Right kidney (tissue), 9 donors: ENCODE measurements around the gene IL2RG.
A peak's percentile ranks its signal among the peaks of the same experiment; 100 is the strongest.

Experiments used
- DNase-seq: peaks from one replicate; pipeline ENCODE4 v3.0.0-alpha.2; 2016
- long read RNA-seq, 8 donors: transcript quantifications; one replicate each; lab custom pipeline, GENCODE V29; 2026

The IL2RG gene
- long read RNA-seq, donor 1 = 0 reads
- long read RNA-seq, donor 2 = 0 reads
- long read RNA-seq, donor 3 = 0 reads
- long read RNA-seq, donor 4, partial matches to known transcripts = 0 of 1 reads
- long read RNA-seq, donor 4, other reads (novel, unspliced or antisense) = 0 of 1 reads
- long read RNA-seq, donor 5 = 0 reads
- long read RNA-seq, donor 6, partial matches to known transcripts = 0 of 1 reads
- long read RNA-seq, donor 6, other reads (novel, unspliced or antisense) = 0 of 1 reads
- long read RNA-seq, donor 7 = 0 reads
- long read RNA-seq, donor 8 = 0 reads

DNA sequence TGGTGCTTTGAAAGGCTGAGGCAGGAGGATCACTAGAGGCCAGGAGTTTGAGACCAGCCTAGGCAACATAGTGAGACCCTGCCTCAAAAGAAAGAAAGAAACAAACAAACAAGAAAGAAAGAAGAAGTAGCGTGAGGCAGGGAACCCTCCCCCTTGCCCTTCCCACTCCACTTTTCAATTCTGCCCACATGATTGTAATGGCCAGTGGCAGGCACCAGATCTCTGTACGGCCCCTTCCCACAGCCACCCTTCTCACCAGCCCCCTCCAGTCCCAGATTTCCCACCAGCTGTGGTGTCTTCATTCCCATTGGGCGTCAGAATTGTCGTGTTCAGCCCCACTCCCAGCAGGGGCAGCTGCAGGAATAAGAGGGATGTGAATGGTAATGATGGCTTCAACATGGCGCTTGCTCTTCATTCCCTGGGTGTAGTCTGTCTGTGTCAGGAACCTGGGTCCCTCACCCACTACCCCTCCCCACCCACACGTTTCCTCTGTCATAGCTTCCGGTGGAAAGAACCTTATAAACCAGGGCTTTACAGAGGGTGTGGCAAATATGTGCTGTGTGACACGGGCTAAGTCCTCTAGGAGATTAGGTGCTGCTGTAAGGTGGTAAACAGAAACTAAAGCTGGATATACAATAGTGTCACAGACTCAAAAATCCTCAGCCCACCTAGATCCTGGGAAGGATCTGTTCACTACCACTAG, at the start of gene IL2RG:
IL2RG (minus strand) TSS at position 437 of the 703 bp plus-strand sequence; CDS start at position 399, 38 bp downstream.
- DNase-seq = no peak

DNA sequence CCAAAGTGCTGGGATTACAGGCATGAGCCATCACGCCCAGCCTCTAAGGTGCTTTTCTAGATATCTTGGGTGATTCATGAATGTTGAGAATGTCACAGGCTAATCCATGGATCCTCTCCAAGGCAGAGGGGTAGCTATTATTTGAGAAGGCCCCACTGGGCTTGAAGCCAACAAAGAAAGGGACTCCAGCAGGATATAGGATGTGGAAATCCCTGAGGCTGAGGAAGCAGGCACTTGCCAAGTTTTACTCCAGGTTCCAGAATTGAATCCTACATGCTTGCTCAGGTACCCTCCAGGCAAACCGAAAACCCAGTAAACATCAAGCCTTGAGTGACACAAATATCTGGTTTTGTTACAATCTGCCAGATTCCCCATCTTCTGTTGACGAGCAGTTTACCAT, 49.1 kb upstream of the IL2RG start:
- no peak for DNase-seq

DNA sequence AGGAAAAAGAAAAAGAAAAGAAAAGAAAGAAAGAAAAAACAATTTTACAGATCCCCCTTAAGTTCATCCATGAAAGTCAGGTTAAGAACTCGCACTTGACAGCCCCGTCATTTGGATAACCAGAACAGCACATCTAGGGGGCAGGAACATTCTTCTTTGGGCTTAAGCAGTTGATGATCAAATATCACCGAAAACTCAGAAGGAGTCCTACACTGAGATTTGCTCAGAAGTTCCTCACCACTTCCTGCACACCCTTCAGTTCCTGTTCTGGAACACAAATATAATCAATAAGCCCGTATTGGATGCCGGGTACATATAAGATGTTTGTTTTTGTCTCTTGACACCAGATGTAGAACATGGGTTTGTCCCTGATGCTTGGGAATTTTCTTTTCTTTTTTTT, 48.0 kb upstream of the IL2RG start:
- no peak for DNase-seq

DNA sequence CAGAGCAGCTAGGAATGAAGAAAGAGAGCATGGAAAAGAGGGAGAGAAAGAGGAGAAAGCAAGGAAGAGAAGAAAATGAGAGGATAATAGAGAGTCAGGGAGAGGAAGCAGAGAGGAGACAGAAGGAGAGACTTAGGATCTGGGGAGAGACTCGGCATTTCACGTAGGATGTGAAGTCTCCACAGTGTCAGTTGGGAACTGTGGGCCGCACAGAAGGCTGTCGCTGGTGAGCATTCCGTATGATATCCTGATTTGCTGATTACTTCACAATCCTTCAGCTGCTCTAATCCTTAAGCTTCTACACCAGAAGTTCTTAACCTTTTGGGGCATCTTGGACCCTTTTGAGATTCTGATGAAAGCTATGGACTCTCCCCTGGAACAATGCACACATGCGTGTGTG, 47.2 kb upstream of the IL2RG start:
- no peak for DNase-seq

DNA sequence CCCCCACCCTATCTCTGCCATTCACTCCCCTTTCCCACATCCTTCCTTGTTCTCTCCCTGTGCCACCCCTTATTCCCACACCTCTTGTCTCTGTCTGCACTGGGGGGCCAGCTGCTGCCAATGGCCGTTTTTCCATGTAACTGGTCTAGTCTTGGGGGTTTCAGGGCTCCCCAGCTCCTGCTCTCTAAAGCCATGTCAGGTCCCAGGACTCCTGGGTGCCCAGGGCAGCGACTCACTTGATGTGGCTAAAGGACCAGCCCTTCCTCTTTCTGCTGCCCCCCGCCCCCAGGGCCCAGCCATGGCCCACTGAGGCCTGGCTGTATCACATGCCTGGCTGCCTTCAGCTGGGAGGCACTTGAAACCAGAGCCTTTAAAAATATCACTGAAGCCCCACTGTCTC, 43.3 kb upstream of the IL2RG start:
- no peak for DNase-seq

DNA sequence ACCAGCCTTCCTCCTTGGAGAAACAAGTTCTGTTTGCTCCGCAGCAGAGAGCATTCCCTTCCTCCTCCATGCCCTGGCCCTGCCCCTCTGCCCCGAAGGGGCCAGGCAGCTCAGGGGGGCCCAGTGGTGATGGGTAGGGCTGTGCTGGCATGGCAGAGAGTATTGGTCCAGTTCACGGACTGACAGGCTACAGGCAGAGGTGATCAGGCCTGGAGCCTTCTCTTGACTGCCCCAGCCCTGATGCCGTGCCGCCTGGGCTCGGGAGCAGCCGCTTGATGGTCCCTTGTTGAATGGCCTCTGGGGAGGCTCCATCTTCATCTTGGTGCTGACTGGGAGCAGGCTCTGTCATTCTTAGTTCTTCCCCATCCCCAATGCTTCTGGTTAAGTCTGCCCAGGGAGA, 42.8 kb upstream of the IL2RG start:
- DNase-seq = no peak

DNA sequence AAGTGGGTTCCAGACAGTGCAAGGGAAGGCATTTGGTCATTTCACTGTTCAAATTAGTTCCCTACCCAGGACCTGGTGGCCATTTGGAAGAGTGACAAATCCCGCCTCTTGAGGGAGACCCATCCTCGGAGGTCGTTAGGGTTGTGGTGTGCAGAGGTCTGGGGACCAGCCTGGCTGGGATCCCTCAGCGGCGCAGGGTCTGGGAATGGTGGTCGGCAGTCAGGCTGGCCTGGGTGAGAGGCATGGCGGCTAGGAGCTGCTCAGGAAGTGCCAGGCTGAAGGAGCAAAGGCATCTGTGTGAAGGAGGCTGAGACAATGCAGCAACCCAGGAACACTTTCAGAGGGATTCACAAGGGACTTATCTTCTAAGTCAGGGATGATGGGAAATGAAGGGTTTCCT, 40.0 kb upstream of the IL2RG start:
- DNase-seq = no peak

DNA sequence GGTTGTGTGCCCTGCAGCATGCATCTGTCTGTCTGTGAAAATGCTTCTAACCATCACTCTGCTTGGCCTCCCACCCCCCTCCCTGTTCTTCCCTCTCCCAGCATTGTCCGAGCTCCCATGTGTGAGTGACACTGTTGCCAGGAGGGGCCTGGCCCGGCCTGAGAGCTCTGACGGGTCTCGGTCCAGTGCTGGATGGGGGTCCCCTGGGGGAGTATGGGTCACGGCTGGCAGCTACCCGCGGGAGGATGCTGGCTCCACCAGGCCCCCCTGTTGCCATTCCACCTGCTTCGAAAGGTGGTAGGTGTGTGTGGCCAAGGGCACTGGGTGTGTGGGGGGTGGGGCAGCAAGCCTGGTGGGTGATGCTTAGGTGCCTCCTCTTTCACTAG, 36.9 kb upstream of the IL2RG start:
- no peak for DNase-seq

DNA sequence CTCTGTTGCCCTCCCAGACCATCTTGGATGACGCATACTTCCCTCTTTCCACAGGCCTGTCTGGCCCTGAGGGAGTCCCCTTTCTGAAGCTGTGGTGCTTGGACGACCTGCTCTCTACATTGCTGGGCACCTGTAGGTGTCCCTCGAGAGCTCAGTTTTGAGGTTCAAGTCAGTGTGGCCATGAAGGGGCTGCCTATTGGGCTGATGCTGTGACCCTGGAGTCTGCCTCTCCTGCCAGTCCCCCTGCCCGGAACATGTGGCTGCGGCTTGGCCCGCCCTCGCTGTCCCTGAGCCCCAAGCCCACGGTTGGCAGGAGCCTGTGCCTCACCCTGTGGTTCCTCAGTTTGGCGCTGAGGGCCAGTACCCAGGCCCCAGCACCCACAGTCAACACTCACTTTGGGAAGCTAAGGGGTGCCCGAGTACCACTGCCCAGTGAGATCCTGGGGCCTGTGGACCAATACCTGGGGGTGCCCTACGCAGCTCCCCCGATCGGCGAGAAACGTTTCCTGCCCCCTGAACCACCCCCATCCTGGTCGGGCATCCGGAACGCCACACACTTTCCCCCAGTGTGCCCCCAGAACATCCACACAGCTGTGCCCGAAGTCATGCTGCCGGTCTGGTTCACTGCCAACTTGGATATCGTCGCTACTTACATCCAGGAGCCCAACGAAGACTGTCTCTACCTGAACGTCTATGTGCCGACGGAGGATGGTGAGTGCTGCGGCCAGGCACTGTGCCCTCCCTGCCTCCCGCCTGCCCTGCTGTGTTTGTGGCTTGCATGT, 36.3 kb upstream of the IL2RG start:
- DNase-seq = no peak

DNA sequence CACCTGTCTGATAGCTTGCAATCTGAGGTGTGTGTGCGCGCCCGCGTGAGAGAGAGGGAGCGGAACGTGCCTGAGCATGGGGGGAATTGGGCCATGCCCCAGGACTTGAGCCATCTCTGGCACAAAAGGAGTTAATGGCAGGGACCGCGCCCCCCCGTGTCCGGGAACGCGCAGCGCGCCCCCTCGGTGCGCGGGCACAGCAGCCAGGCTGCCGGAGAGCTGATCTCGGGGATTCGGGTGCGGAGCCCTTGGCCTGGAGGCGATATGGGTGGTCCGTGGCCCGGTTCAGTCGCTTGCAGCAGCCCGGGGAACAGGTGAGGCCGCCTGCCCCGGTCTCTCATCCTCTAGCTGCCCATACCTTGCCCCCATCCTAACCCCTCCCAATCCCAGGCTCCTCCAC, 33.3 kb upstream of the IL2RG start, which contains the start of gene NLGN3:
NLGN3 (plus strand) TSS at position 191 of the 400 bp plus-strand sequence. CDS start 2,909 bp downstream, outside the sequence.
- DNase-seq = peak; percentile 30

DNA sequence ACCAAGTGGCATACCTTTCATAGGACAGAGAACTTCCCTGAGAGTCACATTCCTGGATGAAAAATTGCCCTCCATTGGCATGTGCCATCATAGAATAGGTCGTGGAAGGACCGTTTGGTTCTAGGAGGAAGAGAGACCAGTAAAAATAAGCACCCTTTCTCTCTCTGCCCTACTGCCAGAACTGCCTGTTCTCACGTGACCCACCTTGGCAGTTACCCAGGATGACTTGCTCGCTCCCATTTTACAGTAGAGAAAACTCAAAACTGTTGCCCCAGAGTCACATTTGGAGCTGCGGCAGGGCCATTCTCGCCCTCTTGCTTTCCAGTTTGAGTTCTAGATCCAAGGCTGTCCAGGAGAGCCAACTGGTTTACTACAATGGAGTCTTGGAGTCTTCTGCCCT, 32.1 kb upstream of the IL2RG start:
- DNase-seq = no peak

DNA sequence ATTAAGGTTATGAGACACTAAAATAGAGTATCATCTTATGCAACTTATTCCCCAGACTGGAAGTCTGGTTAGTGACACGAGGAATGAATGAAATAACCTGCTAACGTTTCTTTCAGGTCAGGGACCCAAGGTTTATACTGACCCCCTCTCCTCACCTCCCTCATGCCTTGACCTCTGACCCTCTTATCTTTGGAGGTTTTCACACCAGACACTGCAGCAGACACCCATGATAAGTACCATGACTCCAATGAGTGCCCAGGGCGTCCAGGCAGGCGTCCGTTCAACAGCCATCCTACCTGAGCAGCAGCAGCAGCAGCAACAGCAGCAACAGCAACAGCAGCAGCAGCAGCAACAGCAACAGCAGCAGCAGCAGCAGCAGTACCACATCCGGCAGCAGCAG, 29.1 kb upstream of the IL2RG start:
- no peak for DNase-seq

DNA sequence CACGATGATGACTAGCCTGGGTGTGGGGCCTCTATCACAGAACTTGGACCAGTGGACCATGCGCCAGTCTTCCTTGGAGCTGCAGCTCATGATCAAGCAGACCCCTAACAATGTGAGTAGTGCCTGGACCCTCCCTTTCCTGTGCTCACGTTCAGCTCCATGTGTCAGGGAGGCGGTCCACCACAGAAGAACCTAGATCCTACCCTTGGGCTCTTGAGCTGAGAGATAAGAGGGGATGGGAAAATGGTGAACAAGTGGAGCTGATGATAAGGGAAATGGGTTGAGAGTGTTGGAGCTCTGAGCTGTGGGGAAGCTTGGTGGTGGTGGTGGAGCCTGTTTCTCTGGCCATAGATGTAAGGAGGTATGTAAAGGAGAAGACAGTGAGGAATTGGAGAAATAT, 20.1 kb upstream of the IL2RG start:
- no peak for DNase-seq

DNA sequence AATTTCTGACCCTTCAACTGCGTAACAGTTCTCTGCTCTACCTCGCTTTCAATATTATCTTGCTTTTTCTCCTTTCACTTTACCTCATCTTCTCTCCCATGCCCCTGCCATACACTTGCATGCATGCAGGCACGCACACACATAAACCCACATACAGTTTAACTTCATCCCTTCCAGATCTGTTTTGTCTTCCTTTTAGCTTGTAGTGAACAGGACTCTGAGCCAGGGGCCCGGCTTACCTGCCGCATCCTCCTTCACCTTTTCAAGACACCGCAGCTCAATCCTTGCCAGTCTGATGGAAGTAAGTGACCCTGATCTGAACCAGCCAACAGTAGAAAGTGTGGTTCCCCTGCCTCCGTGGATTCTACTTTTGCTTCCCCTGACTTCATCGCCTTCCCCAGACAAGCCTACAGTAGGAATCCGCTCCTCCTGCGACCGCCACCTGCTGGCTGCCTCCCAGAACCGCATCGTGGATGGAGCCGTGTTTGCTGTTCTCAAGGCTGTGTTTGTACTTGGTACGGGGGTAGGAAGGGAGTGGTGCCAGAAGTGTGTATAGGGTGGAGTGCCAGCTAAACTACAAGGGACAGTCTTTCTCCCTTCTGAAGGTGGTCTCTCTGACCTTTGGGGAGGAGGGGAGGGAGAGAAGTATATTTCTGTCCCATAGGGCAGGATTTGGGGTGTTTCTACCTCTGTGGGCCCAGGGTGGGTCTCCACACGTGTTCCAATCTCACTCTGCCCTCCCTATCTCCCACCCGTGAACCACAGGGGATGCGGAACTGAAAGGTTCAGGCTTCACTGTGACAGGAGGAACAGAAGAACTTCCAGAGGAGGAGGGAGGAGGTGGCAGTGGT, 17.8 kb upstream of the IL2RG start:
- DNase-seq = peak; percentile 39

DNA sequence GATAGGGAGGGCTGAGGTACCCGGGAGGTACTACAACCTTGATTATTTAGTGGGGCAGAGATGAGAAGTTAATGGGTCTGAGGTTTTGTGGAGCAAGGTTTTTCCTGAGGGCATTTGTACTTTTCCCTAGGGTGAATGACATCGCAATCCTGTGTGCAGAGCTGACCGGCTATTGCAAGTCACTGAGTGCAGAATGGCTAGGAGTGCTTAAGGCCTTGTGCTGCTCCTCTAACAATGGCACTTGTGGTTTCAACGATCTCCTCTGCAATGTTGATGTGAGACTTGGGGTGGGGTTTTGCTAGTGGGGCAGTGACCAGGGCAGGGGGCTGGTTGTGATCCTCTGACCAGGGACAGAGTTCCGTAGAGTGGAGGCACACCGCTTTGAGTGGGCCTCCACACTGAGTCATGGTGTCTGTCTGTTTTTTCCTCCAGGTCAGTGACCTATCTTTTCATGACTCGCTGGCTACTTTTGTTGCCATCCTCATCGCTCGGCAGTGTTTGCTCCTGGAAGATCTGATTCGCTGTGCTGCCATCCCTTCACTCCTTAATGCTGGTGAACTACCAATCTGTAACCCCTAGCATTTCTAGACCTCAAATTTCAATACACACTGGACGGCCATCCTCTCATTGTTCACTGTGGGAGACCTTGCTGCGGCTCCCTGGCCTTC, 16.9 kb upstream of the IL2RG start:
- DNase-seq = no peak

DNA sequence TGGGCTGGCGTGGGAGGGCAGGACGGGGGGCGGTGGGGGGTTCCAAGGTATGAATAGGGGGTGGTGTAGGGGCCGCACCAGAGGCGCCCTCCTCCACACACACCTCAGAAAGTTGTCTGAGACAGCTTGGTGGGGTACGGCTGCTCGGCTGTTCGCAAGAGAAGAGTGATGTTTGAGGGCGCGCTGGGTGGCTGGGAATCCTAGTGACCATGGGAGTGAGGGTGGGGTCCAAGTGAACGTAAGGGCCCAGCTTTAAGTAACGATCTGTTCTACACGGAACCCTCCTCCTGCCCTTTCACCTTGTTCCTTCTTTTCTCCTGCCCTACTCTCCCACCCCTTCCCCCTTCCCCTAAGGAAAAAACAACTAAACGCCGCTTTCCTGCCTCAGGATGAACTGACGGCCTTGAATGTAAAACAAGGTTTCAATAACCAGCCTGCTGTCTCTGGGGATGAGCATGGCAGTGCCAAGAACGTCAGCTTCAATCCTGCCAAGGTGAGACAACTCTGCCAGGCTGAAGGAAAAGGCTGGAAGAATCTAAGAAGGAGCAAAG, 7.7 kb upstream of the IL2RG start:
- DNase-seq = no peak

DNA sequence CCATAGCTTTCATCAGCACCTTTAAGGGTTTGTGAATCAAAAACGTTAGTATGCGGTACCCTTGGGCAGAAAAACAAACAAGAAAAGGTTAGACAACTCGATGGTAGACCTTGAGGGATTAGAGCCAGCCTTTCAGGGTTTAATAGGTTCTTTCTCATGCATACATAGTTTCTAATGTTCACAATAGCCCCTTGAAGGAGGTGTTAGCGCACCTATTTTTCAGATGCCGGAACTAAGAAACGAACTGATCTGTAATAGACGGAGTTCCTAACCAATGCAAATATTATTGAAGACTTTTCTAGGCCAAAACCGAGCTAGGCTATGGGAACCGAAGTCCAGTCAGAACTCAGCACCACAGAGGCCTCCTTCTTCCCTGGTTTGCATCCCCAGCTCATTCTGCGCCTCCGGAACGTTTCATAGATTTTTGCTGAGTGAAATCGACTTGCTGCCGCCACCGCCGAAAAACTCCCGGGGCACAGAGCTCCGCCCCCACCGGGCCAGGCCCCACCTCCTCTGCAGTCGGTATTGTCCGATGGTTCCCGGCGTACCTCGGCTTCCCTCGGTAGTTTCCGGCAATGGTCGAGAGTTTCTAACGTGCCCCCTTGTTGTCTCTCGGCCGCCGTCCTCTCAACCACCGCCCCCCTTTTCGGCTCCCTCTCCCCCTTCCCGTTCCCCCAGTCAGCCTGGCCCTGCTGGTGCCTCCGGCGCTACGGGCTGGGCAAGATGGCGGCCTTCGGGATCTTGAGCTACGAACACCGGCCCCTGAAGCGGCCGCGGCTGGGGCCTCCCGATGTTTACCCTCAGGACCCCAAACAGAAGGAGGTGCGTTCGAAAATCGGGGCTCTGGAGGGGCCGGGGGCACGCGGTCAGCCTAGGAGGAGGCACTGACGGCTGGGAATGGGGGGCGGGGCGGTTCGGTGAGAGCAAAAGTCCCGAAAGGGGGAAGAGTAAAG, 6.9 kb upstream of the IL2RG start, which contains the start of gene MED12:
MED12 (plus strand) TSS at position 565 of the 953 bp plus-strand sequence; CDS start at position 724, 159 bp downstream.
- peak; percentile 64 for DNase-seq

DNA sequence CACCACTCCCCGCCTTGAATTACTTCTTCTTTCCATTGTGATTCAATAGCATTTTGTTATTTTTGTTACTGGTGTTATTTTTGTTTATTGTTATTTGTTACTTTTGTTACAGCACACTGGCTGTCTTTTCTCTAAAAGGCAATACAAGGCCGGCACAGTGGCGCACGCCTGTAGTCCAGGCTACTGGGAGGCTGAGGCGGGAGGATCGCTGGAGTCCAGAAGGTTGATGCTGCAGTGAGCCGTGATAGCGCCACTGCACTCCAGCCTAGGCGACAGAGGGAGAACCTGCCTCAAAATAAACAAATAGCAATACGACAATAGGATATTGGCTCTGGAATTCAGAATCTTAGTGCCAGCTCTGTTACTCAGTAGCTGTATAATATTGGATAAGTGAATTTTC, 6.0 kb upstream of the IL2RG start:
- DNase-seq = no peak

DNA sequence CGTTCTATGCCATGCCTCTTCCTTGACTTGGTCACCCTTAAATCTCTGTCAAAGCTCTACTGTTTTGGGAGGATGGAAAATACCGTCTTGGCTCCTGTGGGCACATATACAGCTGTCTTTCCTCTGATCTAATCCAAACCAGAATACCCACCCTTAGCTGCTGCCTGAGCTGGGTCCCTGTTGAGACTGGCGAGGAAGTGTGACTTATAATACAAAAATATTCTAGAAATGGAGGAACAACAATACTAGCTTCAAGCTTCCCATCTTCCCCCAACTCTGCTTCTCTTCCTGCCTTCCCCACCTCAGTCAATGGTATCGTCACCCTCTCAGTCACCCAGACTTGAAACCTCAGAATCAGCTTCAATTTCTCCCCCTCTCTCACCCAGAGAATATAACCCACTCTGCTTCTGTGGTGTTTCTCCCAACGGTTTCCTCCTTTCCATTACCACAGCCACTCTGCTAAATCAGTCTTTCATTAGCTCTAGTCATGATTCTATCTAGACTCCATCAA, 599 bp upstream of the IL2RG start:
- no peak for DNase-seq

DNA sequence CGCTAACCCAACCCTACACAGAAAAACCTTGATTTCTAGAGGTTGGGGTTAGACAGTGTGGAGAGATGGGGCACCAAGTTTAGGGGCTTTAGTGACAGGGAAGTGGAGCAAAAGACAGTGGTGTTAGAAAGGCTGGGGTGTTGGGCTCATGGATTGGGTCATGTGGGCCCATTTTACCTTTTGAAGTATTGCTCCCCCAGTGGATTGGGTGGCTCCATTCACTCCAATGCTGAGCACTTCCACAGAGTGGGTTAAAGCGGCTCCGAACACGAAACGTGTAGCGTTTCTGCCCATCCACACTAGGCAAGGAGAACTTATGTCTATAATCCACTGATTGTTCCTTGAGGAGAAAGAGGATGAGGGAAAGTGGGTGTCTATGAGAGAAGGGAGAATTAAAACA, 2.3 kb downstream of the IL2RG start:
- DNase-seq = no peak
